Calu3 (cell line): ENCODE results near the gene GLCE. TPM values are rescaled to one million over a fixed set of nuclear protein-coding genes. Genes with fewer than 3 reads are reported as not detected.

ENCODE experiments used
- BruUV-seq: library from RNA; stranded (reverse); fragments of 400-500 nt; replicated peaks from 2 replicates; lab custom pipeline; 2021; lab: Mats Ljungman, UMichigan
- CTCF ChIA-PET: fragments of 300-600 bp; sonication (Branson Sonifier 250); formaldehyde crosslinking; loops from one replicate; lab custom pipeline; 2022; ENCODE audit warnings: antibody characterized with exemption; lab: Charles Lee
- DNase-seq: peaks from one replicate; pipeline ENCODE4 v3.0.0; 2022
- H3K27ac Mint-ChIP-seq: one replicate; pipeline ENCODE4 v1.8.0; 2022; ENCODE audit warnings: mixed read lengths; ENCODE audit not compliant: unreplicated experiment
- H3K27me3 Mint-ChIP-seq: one replicate; pipeline ENCODE4 v1.8.0; 2022; ENCODE audit warnings: mixed read lengths; ENCODE audit not compliant: unreplicated experiment
- H3K36me3 Mint-ChIP-seq: one replicate; pipeline ENCODE4 v1.8.0; 2022; ENCODE audit warnings: mild to moderate bottlenecking, moderate library complexity, mixed read lengths; ENCODE audit not compliant: insufficient read depth, unreplicated experiment
- H3K4me1 Mint-ChIP-seq: one replicate; pipeline ENCODE4 v1.8.0; 2022; ENCODE audit warnings: mild to moderate bottlenecking, low read depth, mixed read lengths; ENCODE audit not compliant: unreplicated experiment
- H3K4me3 Mint-ChIP-seq: one replicate; pipeline ENCODE4 v1.8.0; 2022; ENCODE audit warnings: mild to moderate bottlenecking, low read depth, moderate library complexity, mixed read lengths; ENCODE audit not compliant: unreplicated experiment
- H3K9me3 Mint-ChIP-seq: one replicate; pipeline ENCODE4 v1.8.0; 2022; ENCODE audit warnings: low read depth, mixed read lengths; ENCODE audit not compliant: unreplicated experiment
- CTCF ChIP-seq: fragments of 200-600 bp; IDR thresholded peaks from one replicate; pipeline ENCODE4 v1.8.0; 2022; ENCODE audit warnings: antibody characterized with exemption; ENCODE audit not compliant: unreplicated experiment
- intact Hi-C: fragments of 100-400 bp; cut with micrococcal nuclease; formaldehyde crosslinking; loops from one replicate; pipeline ENCODE4 v1.10.0; 2022; ENCODE audit not compliant: unreplicated experiment
- total RNA-seq: library from RNA; stranded (reverse); gene quantifications from 2 replicates; pipeline ENCODE4 v1.2.3, GENCODE V29; 2022

The GLCE gene
- total RNA-seq, 1 experiment from 2014 or later, result 22.4 TPM

GRCh38 chr15:69275074-69275670 is 114.7 kb downstream of the GLCE start:
- H3K27me3 Mint-ChIP-seq, result peaks cover 34% of the 10 kb centered on the region
- H3K9me3 Mint-ChIP-seq, result no peaks in the 10 kb centered on the region
- no peaks in the 10 kb centered on the region for H3K4me1 Mint-ChIP-seq
- CTCF ChIA-PET, result interaction anchor here (1.4 kb wide), 1 partner anchor 119 kb away, joined by 4 read pairs; no protein-coding TSS in a partner anchor
- intact Hi-C loops, result no loop called here
- no peak for DNase-seq
- no peaks in the 10 kb centered on the region for H3K36me3 Mint-ChIP-seq
- no peak for TF ChIP-seq CTCF
- H3K4me3 Mint-ChIP-seq, result no peak overlapping the region
- H3K27ac Mint-ChIP-seq, result no peak overlapping the region
- no TSS peak for BruUV-seq

- Mint-ChIP-seq H3K36me3 (no peaks in the 10 kb centered on the region), H3K9me3 (no peaks in the 10 kb centered on the region), H3K4me3 (no peak overlapping the region), H3K27me3 (peaks cover 37% of the 10 kb centered on the region), H3K4me1 (no peaks in the 10 kb centered on the region), H3K27ac (no peak overlapping the region)
- DNase-seq, result no peak
- BruUV-seq, result no TSS peak
- intact Hi-C loops, result no loop called here
- TF ChIP-seq CTCF, result no peak
- CTCF ChIA-PET, result interaction anchor here (0.6 to 1.4 kb wide), 2 partner anchors 33 to 119 kb away, joined by 4 read pairs; no protein-coding TSS in a partner anchor
These were observed 115.6 kb downstream of the GLCE start for GRCh38 chr15:69275933-69276560.

GRCh38 chr15:69277316-69277715 is 116.9 kb downstream of the GLCE start:
- CTCF ChIA-PET, result interaction anchor here (0.6 to 1.6 kb wide), 2 partner anchors 9 to 117 kb away, joined by 4 to 8 read pairs; no protein-coding TSS in a partner anchor

GRCh38 chr15:69279636-69280035 is 119.2 kb downstream of the GLCE start:
- Mint-ChIP-seq H3K27ac (no peak overlapping the region), H3K27me3 (peaks cover 37% of the 10 kb centered on the region), H3K36me3 (no peaks in the 10 kb centered on the region), H3K4me3 (no peak overlapping the region), H3K9me3 (no peaks in the 10 kb centered on the region), H3K4me1 (no peaks in the 10 kb centered on the region)
- no TSS peak for BruUV-seq
- intact Hi-C loops, result no loop called here
- DNase-seq, result no peak
- CTCF ChIA-PET, result interaction anchor here (1.5 kb wide), 1 partner anchor 101 kb away, joined by 3 read pairs; no protein-coding TSS in a partner anchor
- no peak for TF ChIP-seq CTCF

More at GRCh38 chr15:69277316-69277715, 116.9 kb downstream of the GLCE start:
- no peaks in the 10 kb centered on the region for H3K36me3 Mint-ChIP-seq
- DNase-seq, result no peak
- H3K27me3 Mint-ChIP-seq, result peaks cover 37% of the 10 kb centered on the region
- H3K4me3 Mint-ChIP-seq, result no peak overlapping the region
- no peak for TF ChIP-seq CTCF
- no peaks in the 10 kb centered on the region for H3K4me1 Mint-ChIP-seq
- H3K9me3 Mint-ChIP-seq, result no peaks in the 10 kb centered on the region
- intact Hi-C loops, result no loop called here
- no TSS peak for BruUV-seq
- no peak overlapping the region for H3K27ac Mint-ChIP-seq
